Measurements from ENCODE around the gene PAX5. TPM values are rescaled to one million over a fixed set of nuclear protein-coding genes. Genes with fewer than 3 reads are reported as not detected.

Gene PAX5
- total RNA-seq, 1 experiment from 2014 or later, result 6.6 TPM

DNA sequence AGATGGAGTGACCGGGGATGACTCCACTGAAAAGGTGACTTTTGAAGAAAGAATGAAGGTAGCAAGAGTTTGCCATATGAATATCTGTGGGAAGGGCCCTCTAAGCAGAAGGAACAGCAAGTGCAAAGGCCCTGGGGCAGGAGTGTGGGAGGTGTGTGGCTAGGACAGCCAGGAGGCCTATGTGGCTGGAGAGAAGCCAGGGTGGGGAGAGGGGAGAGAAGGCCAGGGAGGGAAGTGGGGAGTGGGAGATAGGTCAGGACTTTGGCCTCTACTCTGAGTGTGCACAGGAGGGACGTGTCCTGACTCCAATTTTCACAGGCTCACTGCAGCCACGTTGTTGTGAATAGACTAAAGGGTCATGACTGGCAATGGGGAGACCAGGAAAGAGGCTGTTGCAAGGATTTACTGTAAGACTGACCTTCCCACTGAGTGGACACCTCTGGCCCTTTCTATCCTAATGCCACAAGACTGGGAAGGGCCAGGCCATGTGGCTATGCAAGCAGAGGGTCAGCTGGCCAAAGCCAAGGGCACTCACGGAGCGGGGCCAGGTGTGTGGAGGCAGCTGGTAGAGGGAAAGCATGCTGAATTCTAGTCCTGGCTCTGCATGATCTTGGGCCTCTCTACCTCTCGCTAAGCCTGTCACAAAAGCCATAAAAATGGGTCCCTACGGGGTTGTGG, 172.4 kb downstream of the PAX5 start:
- H3K27me3 Mint-ChIP-seq (ENCODE audit: low read depth), result peaks cover 39% of the 10 kb centered on the region
- TF ChIP-seq, protein P1, sequence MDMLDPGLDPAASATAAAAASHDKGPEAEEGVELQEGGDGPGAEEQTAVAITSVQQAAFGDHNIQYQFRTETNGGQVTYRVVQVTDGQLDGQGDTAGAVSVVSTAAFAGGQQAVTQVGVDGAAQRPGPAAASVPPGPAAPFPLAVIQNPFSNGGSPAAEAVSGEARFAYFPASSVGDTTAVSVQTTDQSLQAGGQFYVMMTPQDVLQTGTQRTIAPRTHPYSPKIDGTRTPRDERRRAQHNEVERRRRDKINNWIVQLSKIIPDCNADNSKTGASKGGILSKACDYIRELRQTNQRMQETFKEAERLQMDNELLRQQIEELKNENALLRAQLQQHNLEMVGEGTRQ (CRISPR knock-in tag; IDR thresholded peaks at IDR 0.05), result no peak
- TF ChIP-seq, protein P2, sequence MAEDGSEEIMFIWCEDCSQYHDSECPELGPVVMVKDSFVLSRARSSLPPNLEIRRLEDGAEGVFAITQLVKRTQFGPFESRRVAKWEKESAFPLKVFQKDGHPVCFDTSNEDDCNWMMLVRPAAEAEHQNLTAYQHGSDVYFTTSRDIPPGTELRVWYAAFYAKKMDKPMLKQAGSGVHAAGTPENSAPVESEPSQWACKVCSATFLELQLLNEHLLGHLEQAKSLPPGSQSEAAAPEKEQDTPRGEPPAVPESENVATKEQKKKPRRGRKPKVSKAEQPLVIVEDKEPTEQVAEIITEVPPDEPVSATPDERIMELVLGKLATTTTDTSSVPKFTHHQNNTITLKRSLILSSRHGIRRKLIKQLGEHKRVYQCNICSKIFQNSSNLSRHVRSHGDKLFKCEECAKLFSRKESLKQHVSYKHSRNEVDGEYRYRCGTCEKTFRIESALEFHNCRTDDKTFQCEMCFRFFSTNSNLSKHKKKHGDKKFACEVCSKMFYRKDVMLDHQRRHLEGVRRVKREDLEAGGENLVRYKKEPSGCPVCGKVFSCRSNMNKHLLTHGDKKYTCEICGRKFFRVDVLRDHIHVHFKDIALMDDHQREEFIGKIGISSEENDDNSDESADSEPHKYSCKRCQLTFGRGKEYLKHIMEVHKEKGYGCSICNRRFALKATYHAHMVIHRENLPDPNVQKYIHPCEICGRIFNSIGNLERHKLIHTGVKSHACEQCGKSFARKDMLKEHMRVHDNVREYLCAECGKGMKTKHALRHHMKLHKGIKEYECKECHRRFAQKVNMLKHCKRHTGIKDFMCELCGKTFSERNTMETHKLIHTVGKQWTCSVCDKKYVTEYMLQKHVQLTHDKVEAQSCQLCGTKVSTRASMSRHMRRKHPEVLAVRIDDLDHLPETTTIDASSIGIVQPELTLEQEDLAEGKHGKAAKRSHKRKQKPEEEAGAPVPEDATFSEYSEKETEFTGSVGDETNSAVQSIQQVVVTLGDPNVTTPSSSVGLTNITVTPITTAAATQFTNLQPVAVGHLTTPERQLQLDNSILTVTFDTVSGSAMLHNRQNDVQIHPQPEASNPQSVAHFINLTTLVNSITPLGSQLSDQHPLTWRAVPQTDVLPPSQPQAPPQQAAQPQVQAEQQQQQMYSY (CRISPR knock-in tag; IDR thresholded peaks at IDR 0.05), result no peak
- TF ChIP-seq PRRX2 (CRISPR knock-in tag; IDR thresholded peaks at IDR 0.05), result no peak
- TF ChIP-seq, protein P3, sequence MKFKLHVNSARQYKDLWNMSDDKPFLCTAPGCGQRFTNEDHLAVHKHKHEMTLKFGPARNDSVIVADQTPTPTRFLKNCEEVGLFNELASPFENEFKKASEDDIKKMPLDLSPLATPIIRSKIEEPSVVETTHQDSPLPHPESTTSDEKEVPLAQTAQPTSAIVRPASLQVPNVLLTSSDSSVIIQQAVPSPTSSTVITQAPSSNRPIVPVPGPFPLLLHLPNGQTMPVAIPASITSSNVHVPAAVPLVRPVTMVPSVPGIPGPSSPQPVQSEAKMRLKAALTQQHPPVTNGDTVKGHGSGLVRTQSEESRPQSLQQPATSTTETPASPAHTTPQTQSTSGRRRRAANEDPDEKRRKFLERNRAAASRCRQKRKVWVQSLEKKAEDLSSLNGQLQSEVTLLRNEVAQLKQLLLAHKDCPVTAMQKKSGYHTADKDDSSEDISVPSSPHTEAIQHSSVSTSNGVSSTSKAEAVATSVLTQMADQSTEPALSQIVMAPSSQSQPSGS (CRISPR knock-in tag; IDR thresholded peaks at IDR 0.05; ENCODE audit: borderline replicate concordance, low read depth), result no peak
- TF ChIP-seq, protein P4, sequence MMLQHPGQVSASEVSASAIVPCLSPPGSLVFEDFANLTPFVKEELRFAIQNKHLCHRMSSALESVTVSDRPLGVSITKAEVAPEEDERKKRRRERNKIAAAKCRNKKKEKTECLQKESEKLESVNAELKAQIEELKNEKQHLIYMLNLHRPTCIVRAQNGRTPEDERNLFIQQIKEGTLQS (CRISPR knock-in tag; conservative IDR thresholded peaks at IDR 0.05), result no peak
- TF ChIP-seq ZNF671 (CRISPR knock-in tag; IDR thresholded peaks at IDR 0.05), result no peak
- TF ChIP-seq TP53 (CRISPR knock-in tag; IDR thresholded peaks at IDR 0.05), result no peak
- TF ChIP-seq FOXP1 (CRISPR knock-in tag; IDR thresholded peaks at IDR 0.05; ENCODE audit: borderline replicate concordance), result no peak
- ChIA-PET POLR2A (no interaction called here), CTCF (interaction anchor here (0.7 to 6.0 kb wide), 7 partner anchors 8 to 131 kb away, joined by 3 to 46 read pairs (median 4); no protein-coding TSS in a partner anchor)
- no peaks in the 10 kb centered on the region for H3K9me3 Mint-ChIP-seq
- H3K27ac Mint-ChIP-seq, result no peak overlapping the region
- DNase-seq (ENCODE audit: low spot score) (no peak), ATAC-seq (no peak)
- H3K36me3 Mint-ChIP-seq, result no peaks in the 10 kb centered on the region
- no peak overlapping the region for H3K4me3 Mint-ChIP-seq
- H3K4me1 Mint-ChIP-seq, result peaks cover 22% of the 10 kb centered on the region

GRCh38 chr9:36858805-36859375, 175.2 kb downstream of the PAX5 start:
- ATAC-seq (no peak), DNase-seq (ENCODE audit: low spot score) (no peak)
- ChIA-PET CTCF (interaction anchor here (1.1 to 1.9 kb wide), 2 partner anchors 14 to 137 kb away, joined by 5 to 7 read pairs; no protein-coding TSS in a partner anchor), POLR2A (no interaction called here)
- H3K27me3 Mint-ChIP-seq (ENCODE audit: low read depth), result peaks cover 16% of the 10 kb centered on the region
- TF ChIP-seq ZNF416 (CRISPR knock-in tag; IDR thresholded peaks at IDR 0.05) (no peak), TEAD1 (CRISPR knock-in tag; IDR thresholded peaks at IDR 0.05) (no peak)
- H3K27ac Mint-ChIP-seq, result 0 out of 2 replicates have a peak overlapping the region, but pooled peaks have one; percentile 4
- H3K9me3 Mint-ChIP-seq, result no peaks in the 10 kb centered on the region
- H3K4me1 Mint-ChIP-seq, result peaks cover 24% of the 10 kb centered on the region
- H3K4me3 Mint-ChIP-seq, result no peak overlapping the region
- no peaks in the 10 kb centered on the region for H3K36me3 Mint-ChIP-seq

- ATAC-seq (peak; percentile 90), DNase-seq (ENCODE audit: low spot score) (peak; percentile 77)
- POLR2A ChIA-PET, result no interaction called here
- peaks cover 37% of the 10 kb centered on the region for H3K4me1 Mint-ChIP-seq
- H3K9me3 Mint-ChIP-seq, result no peaks in the 10 kb centered on the region
- no peak overlapping the region for H3K4me3 Mint-ChIP-seq
- no peaks in the 10 kb centered on the region for H3K36me3 Mint-ChIP-seq
- no peaks in the 10 kb centered on the region; the same call in 1 of the 2 replicates for H3K27me3 Mint-ChIP-seq (ENCODE audit: low read depth)
- no peak overlapping the region for H3K27ac Mint-ChIP-seq
- CTCF ChIA-PET, result interaction anchor here (0.6 to 4.7 kb wide), 56 partner anchors 9 to 568 kb away, joined by 3 to 27 read pairs (median 4); no protein-coding TSS in a partner anchor
- TF ChIP-seq, protein P1 (CRISPR knock-in tag; IDR thresholded peaks at IDR 0.05), result no peak
- TF ChIP-seq CBFB (CRISPR knock-in tag; IDR thresholded peaks at IDR 0.05; ENCODE audit: low read depth), result no peak
- TF ChIP-seq ZBTB21 (CRISPR knock-in tag; IDR thresholded peaks at IDR 0.05; ENCODE audit: borderline replicate concordance), result no peak
- TF ChIP-seq, protein P5, sequence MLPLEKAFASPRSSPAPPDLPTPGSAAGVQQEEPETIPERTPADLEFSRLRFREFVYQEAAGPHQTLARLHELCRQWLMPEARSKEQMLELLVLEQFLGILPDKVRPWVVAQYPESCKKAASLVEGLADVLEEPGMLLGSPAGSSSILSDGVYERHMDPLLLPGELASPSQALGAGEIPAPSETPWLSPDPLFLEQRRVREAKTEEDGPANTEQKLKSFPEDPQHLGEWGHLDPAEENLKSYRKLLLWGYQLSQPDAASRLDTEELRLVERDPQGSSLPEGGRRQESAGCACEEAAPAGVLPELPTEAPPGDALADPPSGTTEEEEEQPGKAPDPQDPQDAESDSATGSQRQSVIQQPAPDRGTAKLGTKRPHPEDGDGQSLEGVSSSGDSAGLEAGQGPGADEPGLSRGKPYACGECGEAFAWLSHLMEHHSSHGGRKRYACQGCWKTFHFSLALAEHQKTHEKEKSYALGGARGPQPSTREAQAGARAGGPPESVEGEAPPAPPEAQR (CRISPR knock-in tag; IDR thresholded peaks at IDR 0.05), result no peak
- TF ChIP-seq ZNF219 (CRISPR knock-in tag; IDR thresholded peaks at IDR 0.05; ENCODE audit: borderline replicate concordance), result no peak
- TF ChIP-seq ZNF138 (CRISPR knock-in tag; conservative IDR thresholded peaks at IDR 0.05), result no peak
- peak; percentile 99 for TF ChIP-seq ZNF121 (CRISPR knock-in tag; IDR thresholded peaks at IDR 0.05)
- TF ChIP-seq, protein P6, sequence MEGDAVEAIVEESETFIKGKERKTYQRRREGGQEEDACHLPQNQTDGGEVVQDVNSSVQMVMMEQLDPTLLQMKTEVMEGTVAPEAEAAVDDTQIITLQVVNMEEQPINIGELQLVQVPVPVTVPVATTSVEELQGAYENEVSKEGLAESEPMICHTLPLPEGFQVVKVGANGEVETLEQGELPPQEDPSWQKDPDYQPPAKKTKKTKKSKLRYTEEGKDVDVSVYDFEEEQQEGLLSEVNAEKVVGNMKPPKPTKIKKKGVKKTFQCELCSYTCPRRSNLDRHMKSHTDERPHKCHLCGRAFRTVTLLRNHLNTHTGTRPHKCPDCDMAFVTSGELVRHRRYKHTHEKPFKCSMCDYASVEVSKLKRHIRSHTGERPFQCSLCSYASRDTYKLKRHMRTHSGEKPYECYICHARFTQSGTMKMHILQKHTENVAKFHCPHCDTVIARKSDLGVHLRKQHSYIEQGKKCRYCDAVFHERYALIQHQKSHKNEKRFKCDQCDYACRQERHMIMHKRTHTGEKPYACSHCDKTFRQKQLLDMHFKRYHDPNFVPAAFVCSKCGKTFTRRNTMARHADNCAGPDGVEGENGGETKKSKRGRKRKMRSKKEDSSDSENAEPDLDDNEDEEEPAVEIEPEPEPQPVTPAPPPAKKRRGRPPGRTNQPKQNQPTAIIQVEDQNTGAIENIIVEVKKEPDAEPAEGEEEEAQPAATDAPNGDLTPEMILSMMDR (IDR thresholded peaks at IDR 0.05), result peak; percentile 37; the same call in 1 of the 2 replicates
These were observed 178.4 kb downstream of the PAX5 start for GRCh38 chr9:36855448-36856315.

Data from WTC11 (cell line).